Inflammatory macrophage treated with lipopolysaccharide for 4 hours (primary cell): ENCODE data around the gene SUDS3.

Experiments
- DNase-seq: peaks from one replicate; pipeline ENCODE4 v3.0.0-alpha.2; 2020

Gene SUDS3

DNA sequence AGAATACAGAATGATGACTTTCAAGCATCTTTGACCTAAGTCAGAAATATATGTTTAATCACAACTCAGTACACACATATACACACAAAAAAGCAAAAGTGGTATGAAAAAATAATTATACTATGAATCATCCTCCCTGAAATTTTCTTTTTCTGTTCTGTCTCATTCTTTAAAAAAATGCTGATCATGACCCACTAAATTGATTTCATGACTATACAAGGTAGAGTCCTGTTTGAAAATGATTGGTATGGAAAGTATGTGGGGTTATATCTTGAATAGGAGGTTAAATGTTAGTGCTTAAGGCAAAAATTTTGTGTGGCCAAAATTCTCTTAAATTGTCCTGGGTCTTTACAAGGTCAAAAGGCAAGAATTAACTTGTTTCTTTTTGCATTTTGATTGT lies 80.4 kb downstream of the SUDS3 start:
- no peak for DNase-seq

DNA sequence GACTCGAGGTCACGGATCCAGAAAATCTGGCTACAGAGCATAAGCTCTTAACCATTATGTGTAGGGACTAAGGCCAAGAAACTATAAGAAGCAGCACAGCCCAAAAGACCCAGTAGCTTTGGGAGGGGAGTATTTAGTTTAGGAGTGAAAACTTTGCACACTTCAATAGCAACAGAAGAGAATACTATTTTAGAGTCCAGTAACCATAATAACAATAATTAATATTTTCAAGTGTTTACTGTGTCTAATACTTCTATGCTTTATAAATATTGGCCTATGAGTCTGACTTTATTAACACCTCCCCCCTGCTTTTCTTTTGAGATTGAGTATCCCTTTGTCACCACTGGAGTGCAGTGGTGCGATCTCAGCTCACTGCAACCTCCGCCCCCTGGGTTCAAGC lies 82.8 kb downstream of the SUDS3 start:
- no peak for DNase-seq

DNA sequence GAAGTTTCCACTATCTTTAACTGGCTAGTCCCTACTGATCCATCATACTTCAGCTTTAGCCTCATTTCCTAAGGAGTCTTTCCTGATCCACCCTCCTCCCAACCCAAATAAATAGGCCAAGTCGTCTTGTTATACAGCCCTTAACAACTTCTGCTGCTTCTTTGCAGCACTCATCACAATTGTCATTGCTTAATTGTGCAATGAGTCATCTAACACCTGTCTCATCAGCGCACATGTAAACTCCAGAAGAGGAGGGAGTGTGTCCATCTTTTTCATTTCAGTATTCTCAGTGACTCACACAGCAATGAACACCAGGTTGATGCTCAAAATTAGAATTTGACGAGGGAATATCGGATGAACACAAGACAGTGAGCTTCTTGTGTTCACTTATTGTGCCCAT lies 87.3 kb downstream of the SUDS3 start:
- no peak for DNase-seq

DNA sequence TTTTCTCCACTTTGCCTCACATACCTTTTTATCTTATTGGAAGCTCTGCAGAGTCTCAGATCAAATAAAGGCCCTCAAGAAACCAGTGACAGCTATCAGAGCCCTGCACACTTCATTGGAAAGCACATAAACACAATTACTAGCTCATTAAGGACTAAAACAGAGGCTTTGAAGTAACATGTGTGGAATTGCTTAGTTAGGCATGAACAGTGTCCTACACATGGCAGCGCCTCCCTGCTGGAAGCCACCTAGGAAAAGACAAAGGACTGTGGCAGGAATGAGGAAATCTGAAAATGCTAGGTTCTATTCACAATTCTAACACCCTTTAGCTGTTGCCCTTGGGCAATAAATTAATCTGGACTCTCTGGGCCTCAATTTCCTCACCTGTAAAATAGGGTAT lies 89.4 kb downstream of the SUDS3 start:
- no peak for DNase-seq
